GM12878 (cell line): Measurements from ENCODE around the gene DNAJC7. TPM values are rescaled to one million over a fixed set of nuclear protein-coding genes. Genes with fewer than 3 reads are reported as not detected.

Experiments used
- ATAC-seq: fragments of 200-7000 bp; cut with Tn5 transposase; 3 replicates; pipeline ENCODE4 v1.9.1; 2020; ENCODE audit warnings: mild to moderate bottlenecking, moderate library complexity
- BruUV-seq: library from RNA; stranded (reverse); fragments of 400-500 nt; replicated peaks from 2 replicates; lab custom pipeline; 2021; lab: Mats Ljungman, UMichigan
- CTCF ChIA-PET: fragments of 300-600 bp; sonication (Branson Sonifier 250); formaldehyde crosslinking; extraction: SDS; loops from one replicate; lab custom pipeline; 2021; ENCODE audit warnings: inconsistent platforms; lab: Yijun Ruan, JAX
- POLR2A ChIA-PET: fragments of 350-600 bp; formaldehyde crosslinking; extraction: SDS; loops from one replicate; lab custom pipeline; 2021; ENCODE audit warnings: inconsistent platforms; lab: Charles Lee
- RAD21 ChIA-PET: fragments of 300-600 bp; sonication (Branson Sonifier 250); formaldehyde crosslinking; loops from one replicate; lab custom pipeline; 2023; ENCODE audit warnings: antibody characterized with exemption; ENCODE audit not compliant: unreplicated experiment; lab: Charles Lee
- SMC1A ChIA-PET: fragments of 300-600 bp; sonication (Branson Sonifier 250); formaldehyde crosslinking; loops from one replicate; lab custom pipeline; 2023; ENCODE audit not compliant: unreplicated experiment, uncharacterized antibody; lab: Charles Lee
- DNase-seq: peaks from one replicate; pipeline ENCODE4 v3.0.0-alpha.2; 2011; ENCODE audit warnings: low read depth, low spot score
- FAIRE-seq: peaks from 3 replicates; lab custom pipeline; 2011; peaks lifted over from hg19 to GRCh38; lab: Jason Lieb, UNC
- H2AFZ ChIP-seq: 2 replicates; pipeline ENCODE4 v1.6.0; 2011; ENCODE audit warnings: low read depth, low read length, control low read depth; ENCODE audit not compliant: control insufficient read depth
- H3K27ac ChIP-seq: 2 replicates; pipeline ENCODE4 v1.5.1; 2011; ENCODE audit warnings: control low read depth; ENCODE audit not compliant: control insufficient read depth, insufficient read depth
- H3K27me3 ChIP-seq, 2 experiments: replicated peaks in 1 of 2; 2 replicates each; pipeline versions ENCODE4 v1.6.0 to v1.6.1; 2011; ENCODE audit warnings: low read length in 1 of 2; ENCODE audit not compliant: control insufficient read depth in 2 of 2, insufficient read depth in 2 of 2
- H3K36me3 ChIP-seq, 2 experiments: 2 replicates each; pipeline ENCODE4 v1.5.1; 2011; ENCODE audit warnings: low read length in 1 of 2; ENCODE audit not compliant: control insufficient read depth in 2 of 2, insufficient read depth in 2 of 2
- H3K4me1 ChIP-seq: 2 replicates; pipeline ENCODE4 v1.6.1; 2011; ENCODE audit warnings: mild to moderate bottlenecking, low read length, moderate library complexity, mixed read lengths; ENCODE audit not compliant: control insufficient read depth, insufficient read depth
- H3K4me2 ChIP-seq: 2 replicates; pipeline ENCODE4 v1.6.0; 2011; ENCODE audit warnings: control low read depth; ENCODE audit not compliant: control insufficient read depth, insufficient read depth
- H3K4me3 ChIP-seq: fragments of 200-600 bp; sonication (generic); 2 replicates; pipeline ENCODE4 v1.5.1; 2016
- H3K79me2 ChIP-seq: 2 replicates; pipeline ENCODE4 v1.6.0; 2011; ENCODE audit warnings: low read length; ENCODE audit not compliant: control insufficient read depth, insufficient read depth
- H3K9ac ChIP-seq: 2 replicates; pipeline ENCODE4 v1.8.0; 2011; ENCODE audit warnings: low read length, control low read depth, mixed read lengths; ENCODE audit not compliant: control insufficient read depth, insufficient read depth
- H3K9me3 ChIP-seq: replicated peaks from 3 replicates; pipeline ENCODE4 v1.5.1; 2011; ENCODE audit warnings: mild to moderate bottlenecking, low read length; ENCODE audit not compliant: control insufficient read depth, insufficient read depth
- H4K20me1 ChIP-seq: 2 replicates; pipeline ENCODE4 v1.6.0; 2011; ENCODE audit not compliant: control insufficient read depth, insufficient read depth
- E4F1 ChIP-seq: fragments of 450-650 bp; IDR thresholded peaks from 2 replicates; pipeline ENCODE4 v1.6.1; 2018; ENCODE audit warnings: borderline replicate concordance, mild to moderate bottlenecking; ENCODE audit not compliant: partially characterized antibody
- JUNB ChIP-seq: IDR thresholded peaks from 2 replicates; pipeline ENCODE4 v1.6.1; 2016; ENCODE audit warnings: antibody characterized with exemption, mild to moderate bottlenecking
- NFIC ChIP-seq: IDR thresholded peaks from 2 replicates; pipeline ENCODE4 v1.6.1; 2012; ENCODE audit warnings: low read depth, mild to moderate bottlenecking, inconsistent platforms, low read length, moderate library complexity
- POU2F2 ChIP-seq: IDR thresholded peaks from 3 replicates; pipeline ENCODE4 v1.6.1; 2011; ENCODE audit warnings: low read depth, mild to moderate bottlenecking, low read length, borderline replicate concordance
- SREBF2 ChIP-seq: IDR thresholded peaks from 2 replicates; pipeline ENCODE4 v1.6.1; 2012; ENCODE audit warnings: mild to moderate bottlenecking, low read length
- YY1 ChIP-seq: IDR thresholded peaks from 2 replicates; pipeline ENCODE4 v1.6.1; 2011; ENCODE audit warnings: low read depth, mild to moderate bottlenecking, low read length
- ZBED1 ChIP-seq: IDR thresholded peaks from 2 replicates; pipeline ENCODE4 v1.6.1; 2016; ENCODE audit warnings: borderline replicate concordance
- WGBS: methylation state at CpG from one replicate; pipeline ENCODE4 v1.1.6; 2016; ENCODE audit warnings: low lambda C conversion rate; ENCODE audit not compliant: insufficient replicate concordance, insufficient coverage; ENCODE audit errors: missing lambda C conversion rate; 5-methylcytosine and 5-hydroxymethylcytosine counted together
- in situ Hi-C: fragments of 300-500 bp; cut with MboI; formaldehyde crosslinking; loops from 9 replicates; pipeline ENCODE4 v1.14.3; 2018; ENCODE audit warnings: mixed read lengths
- intact Hi-C: fragments of 100-400 bp; cut with micrococcal nuclease; formaldehyde crosslinking; loops from one replicate; pipeline ENCODE4 v1.14.2; 2022; ENCODE audit not compliant: unreplicated experiment
- polyA plus RNA-seq, 11 experiments: library from polyadenylated mRNA; depleted of rRNA in 4 of 11; unstranded in 6 of 11; stranded (reverse) in 5 of 11; fragments of >200 nt; fragmentation: Nextera tagmentation in 4 of 11; fragmentation: Illumina TruSeq in 1 of 11; extraction: Ambion mirVana in 4 of 11; extraction: Trizol in 1 of 11; gene quantifications; 1 replicate in 1 of 11; 2 replicates in 10 of 11; pipeline versions ENCODE4 v1.2.1 to v1.2.3, GENCODE V29; 2011 to 2016; ENCODE audit warnings: inconsistent platforms in 2 of 11, missing spikeins in 2 of 11, low read depth in 1 of 11
- total RNA-seq, 4 experiments: library from RNA; depleted of rRNA in 3 of 4; stranded (reverse); fragments of >200 nt in 3 of 4; fragmentation: Illumina TruSeq in 1 of 4; extraction: Trizol in 1 of 4; gene quantifications; 2 replicates each; pipeline versions ENCODE4 v1.2.1 to v1.2.3, GENCODE V29; 2013 to 2021

The DNAJC7 gene
- total and polyA plus RNA-seq, 10 of the 15 experiments (the other 5 are each of a cell fraction or from before 2014, with no cell fraction given) = 60.1 to 173 (median 94.9) TPM

GRCh38 chr17:41944943-41945342 is 72.3 kb downstream of the DNAJC7 start:
- H3K36me3 ChIP-seq = no peaks in the 10 kb centered on the region
- no TSS peak for BruUV-seq
- ATAC-seq = no peak
- ChIA-PET RAD21 (no interaction called here), POLR2A (interaction anchor here (0.6 to 0.7 kb wide), 4 partner anchors 54 to 1053 kb away, joined by 3 read pairs; no protein-coding TSS in a partner anchor), SMC1A (interaction anchor here (0.6 to 1.3 kb wide), 2 partner anchors 15 to 20 kb away, joined by 3 to 4 read pairs; no protein-coding TSS in a partner anchor), CTCF (no interaction called here)
- H3K27me3 ChIP-seq = no peaks in the 10 kb centered on the region
- in situ Hi-C loops (no loop called here), intact Hi-C loops (no loop called here)
- DNase-seq = no peak
- no peak overlapping the region for H2AFZ ChIP-seq
- no peaks in the 10 kb centered on the region for H4K20me1 ChIP-seq
- no peak overlapping the region for H3K4me2 ChIP-seq
- H3K4me3 ChIP-seq = no peak overlapping the region
- TF ChIP-seq E4F1 = no peak
- TF ChIP-seq JUNB = no peak
- no peak for TF ChIP-seq ZBED1
- TF ChIP-seq POU2F2 = no peak
- no peak for TF ChIP-seq NFIC
- TF ChIP-seq SREBF2 = no peak
- TF ChIP-seq YY1 = no peak
- 27% methylated on average over 3 of the region's 3 CpGs for WGBS
- no peaks in the 10 kb centered on the region for H3K4me1 ChIP-seq
- no peak overlapping the region for H3K9ac ChIP-seq
- FAIRE-seq = no peak
- H3K9me3 ChIP-seq = no peaks in the 10 kb centered on the region
- H3K79me2 ChIP-seq = no peaks in the 10 kb centered on the region
- no peak overlapping the region for H3K27ac ChIP-seq
